ENCODE results near the gene UTF1.

Gene UTF1, protein sequence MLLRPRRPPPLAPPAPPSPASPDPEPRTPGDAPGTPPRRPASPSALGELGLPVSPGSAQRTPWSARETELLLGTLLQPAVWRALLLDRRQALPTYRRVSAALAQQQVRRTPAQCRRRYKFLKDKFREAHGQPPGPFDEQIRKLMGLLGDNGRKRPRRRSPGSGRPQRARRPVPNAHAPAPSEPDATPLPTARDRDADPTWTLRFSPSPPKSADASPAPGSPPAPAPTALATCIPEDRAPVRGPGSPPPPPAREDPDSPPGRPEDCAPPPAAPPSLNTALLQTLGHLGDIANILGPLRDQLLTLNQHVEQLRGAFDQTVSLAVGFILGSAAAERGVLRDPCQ

DNA sequence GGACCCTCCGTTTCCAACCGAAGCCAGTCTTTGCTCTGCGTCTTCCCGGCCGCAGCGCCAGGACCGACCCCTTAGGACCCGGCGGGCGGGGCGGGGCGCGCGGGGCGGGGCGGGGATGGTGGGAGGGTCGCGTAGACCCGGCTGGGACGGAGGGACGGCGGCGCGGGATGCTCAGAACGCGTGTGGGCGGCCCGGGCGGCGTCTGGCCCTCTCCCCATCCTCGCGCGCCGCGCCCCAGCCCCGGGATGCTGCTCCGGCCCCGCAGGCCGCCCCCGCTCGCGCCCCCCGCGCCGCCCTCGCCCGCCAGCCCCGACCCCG lies at the start of gene UTF1:
TSS of gene UTF1 (plus strand) at position 174 of the 318 bp plus-strand sequence. CDS start at position 246, 72 bp downstream.
- H3K4me3 ChIP-seq (replicated peaks in 1 of 2; ENCODE audit: low read depth in 2 of 2, low read length in 2 of 2): no peak within 1 kb of the TSS
- DNase-seq (ENCODE audit: low read depth in 2 of 2): no peak
- TF ChIP-seq, protein P1, sequence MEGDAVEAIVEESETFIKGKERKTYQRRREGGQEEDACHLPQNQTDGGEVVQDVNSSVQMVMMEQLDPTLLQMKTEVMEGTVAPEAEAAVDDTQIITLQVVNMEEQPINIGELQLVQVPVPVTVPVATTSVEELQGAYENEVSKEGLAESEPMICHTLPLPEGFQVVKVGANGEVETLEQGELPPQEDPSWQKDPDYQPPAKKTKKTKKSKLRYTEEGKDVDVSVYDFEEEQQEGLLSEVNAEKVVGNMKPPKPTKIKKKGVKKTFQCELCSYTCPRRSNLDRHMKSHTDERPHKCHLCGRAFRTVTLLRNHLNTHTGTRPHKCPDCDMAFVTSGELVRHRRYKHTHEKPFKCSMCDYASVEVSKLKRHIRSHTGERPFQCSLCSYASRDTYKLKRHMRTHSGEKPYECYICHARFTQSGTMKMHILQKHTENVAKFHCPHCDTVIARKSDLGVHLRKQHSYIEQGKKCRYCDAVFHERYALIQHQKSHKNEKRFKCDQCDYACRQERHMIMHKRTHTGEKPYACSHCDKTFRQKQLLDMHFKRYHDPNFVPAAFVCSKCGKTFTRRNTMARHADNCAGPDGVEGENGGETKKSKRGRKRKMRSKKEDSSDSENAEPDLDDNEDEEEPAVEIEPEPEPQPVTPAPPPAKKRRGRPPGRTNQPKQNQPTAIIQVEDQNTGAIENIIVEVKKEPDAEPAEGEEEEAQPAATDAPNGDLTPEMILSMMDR (IDR thresholded peaks at IDR 0.05; ENCODE audit: low read depth, low read length): no peak

DNA sequence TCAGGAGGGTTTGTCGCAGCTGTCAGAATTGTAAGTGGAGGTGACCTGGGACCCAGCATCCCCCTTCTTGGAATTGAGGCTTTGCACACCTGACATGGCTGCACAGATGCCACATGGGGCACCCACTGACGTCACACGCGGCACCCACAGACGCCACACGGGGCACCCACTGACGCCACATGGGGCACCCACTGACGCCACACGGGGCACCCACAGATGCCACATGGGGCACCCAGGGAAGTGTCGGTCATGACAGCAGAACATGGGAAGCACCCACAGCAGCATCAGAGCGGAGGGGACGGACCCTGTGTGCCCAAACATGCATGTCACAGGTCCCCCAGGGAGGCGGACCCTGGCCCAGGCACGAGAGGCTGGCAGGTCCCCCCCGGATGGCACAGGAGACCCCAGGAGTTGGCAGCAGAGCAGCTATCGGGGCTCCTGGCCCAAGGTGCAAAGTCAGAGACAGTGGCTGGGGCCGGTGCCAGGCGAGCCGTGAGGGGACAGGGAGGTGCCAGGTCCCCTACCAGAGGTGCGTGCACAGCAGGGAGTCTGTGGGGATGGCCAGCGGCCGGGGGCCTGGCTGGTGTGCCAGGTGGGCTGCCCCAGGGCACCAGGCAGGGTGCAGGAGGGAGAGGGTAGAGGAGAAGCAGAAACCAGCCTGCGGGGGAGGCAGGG lies 48.9 kb upstream of the UTF1 start:
- TF ChIP-seq, protein P1 (IDR thresholded peaks at IDR 0.05; ENCODE audit: low read depth, low read length): no peak
- DNase-seq (ENCODE audit: low read depth in 2 of 2): no peak
- H3K4me3 ChIP-seq (replicated peaks in 1 of 2; ENCODE audit: low read depth in 2 of 2, low read length in 2 of 2): no peak overlapping the region

DNA sequence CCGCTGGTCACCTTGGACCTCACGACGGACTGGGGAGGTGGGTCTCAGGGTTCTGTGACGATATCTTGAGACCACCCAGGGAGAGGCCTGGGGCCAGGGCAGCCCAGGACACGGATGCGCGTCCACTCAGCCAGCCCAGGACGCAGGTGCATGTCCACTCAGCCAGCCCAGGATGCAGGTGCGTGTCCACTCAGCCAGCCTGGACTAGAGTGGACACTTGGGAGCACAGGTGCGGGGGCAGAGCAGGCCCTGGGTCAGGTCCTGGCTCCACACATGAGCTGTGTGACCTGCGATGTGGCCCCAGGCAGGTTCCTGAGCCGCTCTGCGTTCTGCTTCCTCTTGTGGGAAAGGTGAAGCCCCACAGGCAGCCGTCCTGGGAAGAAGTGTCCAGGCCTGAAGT lies 47.8 kb upstream of the UTF1 start:
- TF ChIP-seq, protein P1 (IDR thresholded peaks at IDR 0.05; ENCODE audit: low read depth, low read length): no peak
- no peak overlapping the region for H3K4me3 ChIP-seq (replicated peaks in 1 of 2; ENCODE audit: low read depth in 2 of 2, low read length in 2 of 2)
- no peak for DNase-seq (ENCODE audit: low read depth in 2 of 2)

DNA sequence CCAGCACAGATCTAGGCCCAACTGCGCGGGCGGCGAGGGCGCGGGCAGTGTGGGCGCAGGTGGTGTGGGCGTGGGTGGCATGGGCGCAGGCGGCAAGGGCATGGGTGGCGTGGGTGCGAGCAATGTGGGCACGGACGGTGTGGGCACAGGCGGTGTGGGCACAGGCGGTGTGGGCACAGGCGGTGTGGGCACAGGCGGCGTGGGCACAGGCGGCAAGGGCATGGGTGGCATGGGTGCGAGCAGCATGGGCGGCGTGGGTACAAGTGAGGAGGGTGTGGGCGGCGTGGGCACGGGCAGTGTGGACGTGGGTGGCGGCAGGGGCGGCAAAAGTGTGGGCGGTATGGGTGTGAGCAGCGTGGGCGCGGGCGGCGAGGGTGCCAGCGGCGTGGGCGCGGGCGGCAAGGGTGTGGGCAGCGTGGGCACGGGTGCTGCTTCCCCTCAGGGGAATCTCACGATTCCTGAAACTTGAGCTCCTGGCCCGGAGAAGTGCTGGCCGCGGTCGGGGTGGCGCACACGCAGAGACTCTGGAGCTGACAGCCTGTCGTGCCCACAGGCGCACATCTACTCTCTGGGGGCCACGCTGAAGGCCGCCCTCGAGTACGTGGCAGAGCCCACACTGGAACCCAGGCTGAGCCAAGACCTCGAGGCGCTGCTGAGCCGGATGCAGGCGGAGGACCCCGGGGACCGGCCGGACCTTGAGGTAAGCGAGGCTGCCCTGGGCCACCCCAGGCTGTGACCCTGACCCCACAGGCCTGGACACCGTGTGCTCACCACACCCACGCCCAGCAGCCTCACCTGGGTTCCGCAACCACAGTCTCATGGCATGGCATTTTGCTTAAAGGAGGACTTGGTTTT lies 47.0 kb upstream of the UTF1 start:
- no peak overlapping the region for H3K4me3 ChIP-seq (replicated peaks in 1 of 2; ENCODE audit: low read depth in 2 of 2, low read length in 2 of 2)
- TF ChIP-seq, protein P1 (IDR thresholded peaks at IDR 0.05; ENCODE audit: low read depth, low read length): no peak
- no peak for DNase-seq (ENCODE audit: low read depth in 2 of 2)

DNA sequence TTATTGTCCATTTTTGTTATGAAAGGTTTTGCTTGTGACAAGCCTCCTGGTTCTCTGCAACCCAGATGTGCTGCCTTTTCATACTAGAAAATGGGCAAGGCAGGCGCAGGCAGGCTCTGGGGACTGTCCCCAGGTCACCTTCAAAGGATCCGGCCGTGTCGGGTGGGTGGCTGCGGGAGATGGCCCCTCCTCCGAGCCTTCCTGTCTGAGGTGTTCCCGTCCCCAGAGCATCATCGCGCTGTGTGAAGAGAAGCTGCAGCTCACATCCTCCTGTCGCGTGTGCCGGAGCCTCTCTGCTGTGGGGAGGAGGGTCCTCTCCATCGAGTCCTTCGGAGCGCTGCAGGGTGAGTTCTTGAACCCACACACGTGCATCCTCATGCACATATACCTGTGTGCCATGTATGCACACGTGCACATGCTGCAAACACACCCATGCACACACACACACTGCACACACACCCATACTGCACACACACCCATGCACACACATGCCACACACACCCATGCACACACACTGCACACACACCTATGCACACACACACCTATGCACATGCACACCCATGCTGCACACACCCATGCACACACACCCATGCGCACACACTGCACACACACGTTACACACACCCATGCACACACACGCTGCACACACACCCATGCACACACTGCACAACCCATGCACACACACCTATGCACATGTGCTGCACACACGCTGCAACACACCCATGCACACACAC lies 46.2 kb upstream of the UTF1 start:
- TF ChIP-seq, protein P1 (IDR thresholded peaks at IDR 0.05; ENCODE audit: low read depth, low read length): no peak
- H3K4me3 ChIP-seq (replicated peaks in 1 of 2; ENCODE audit: low read depth in 2 of 2, low read length in 2 of 2): no peak overlapping the region
- no peak for DNase-seq (ENCODE audit: low read depth in 2 of 2)

DNA sequence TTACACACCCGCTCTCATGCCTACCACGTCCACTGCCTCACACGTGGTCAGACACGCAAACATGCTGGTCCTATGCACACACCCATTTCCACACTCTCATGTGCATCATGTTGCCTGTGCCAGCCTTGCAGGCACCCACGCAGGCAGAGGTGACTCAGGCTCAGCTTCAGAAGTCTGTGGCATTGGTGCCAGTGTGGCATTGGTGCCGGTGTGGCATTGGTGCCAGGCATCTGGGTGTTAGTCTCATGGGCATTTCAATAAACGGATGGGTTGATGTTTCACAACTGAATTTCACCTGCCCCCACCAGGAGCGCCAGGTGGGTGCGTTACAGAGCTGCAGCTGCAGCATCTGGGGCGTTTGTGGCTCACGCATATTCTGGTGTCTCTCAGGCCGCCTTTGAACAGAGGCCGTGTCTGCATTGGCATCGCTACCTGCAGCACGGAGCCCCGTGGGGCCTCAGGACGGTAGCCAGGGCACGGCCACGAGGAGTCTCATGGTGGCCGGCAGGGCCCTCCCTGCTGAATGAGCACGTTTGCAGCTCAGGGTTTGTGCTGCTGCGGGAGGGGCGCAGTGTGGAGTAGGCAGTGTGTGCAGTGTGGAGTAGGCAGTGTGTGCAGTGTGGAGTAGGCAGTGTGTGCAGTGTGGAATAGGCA lies 45.3 kb upstream of the UTF1 start:
- no peak overlapping the region for H3K4me3 ChIP-seq (replicated peaks in 1 of 2; ENCODE audit: low read depth in 2 of 2, low read length in 2 of 2)
- TF ChIP-seq, protein P1 (IDR thresholded peaks at IDR 0.05; ENCODE audit: low read depth, low read length): no peak
- DNase-seq (ENCODE audit: low read depth in 2 of 2): no peak
